Measurements from ENCODE around the gene TALDO1.
A peak's percentile ranks its signal among the peaks of the same experiment; 100 is the strongest.

- TF ChIP-seq CTCF (IDR thresholded peaks at IDR 0.05; ENCODE audit: low read depth, low read length, missing input control) (no peak), MAX (IDR thresholded peaks at IDR 0.05) (no peak), ZBTB33 (IDR thresholded peaks at IDR 0.05) (no peak), YY1 (IDR thresholded peaks at IDR 0.05) (no peak), GABPA (IDR thresholded peaks at IDR 0.05 in 1 of 2, conservative IDR thresholded peaks at IDR 0.05 in 1 of 2) (no peak), RAD21 (IDR thresholded peaks at IDR 0.05) (no peak), REST (IDR thresholded peaks at IDR 0.05) (no peak), TAF1 (conservative IDR thresholded peaks at IDR 0.05) (no peak), FOXA1 (IDR thresholded peaks at IDR 0.05) (no peak), SP1 (IDR thresholded peaks at IDR 0.05) (peak; percentile 5), RXRA (IDR thresholded peaks at IDR 0.05) (no peak), HNF4A (conservative IDR thresholded peaks at IDR 0.05) (no peak), ATF3 (IDR thresholded peaks at IDR 0.05) (no peak), EGR1 (IDR thresholded peaks at IDR 0.05; ENCODE audit: low read depth in 2 of 2) (no peak)
Observed at GRCh38 chr11:797296-798092, 50.2 kb downstream of the TALDO1 start.
